H1 (cell line): ENCODE data around the gene ARGLU1. TPM values are rescaled to one million over a fixed set of nuclear protein-coding genes. Genes with fewer than 3 reads are reported as not detected.

Source experiments
- BCL11A ChIP-seq, 2 experiments: IDR thresholded peaks; one replicate each; pipeline ENCODE4 v1.6.1; 2011; ENCODE audit warnings: low read depth in 2 of 2, low read length in 2 of 2, mild to moderate bottlenecking in 2 of 2
- EP300 ChIP-seq, 2 experiments: IDR thresholded peaks; 1 replicate in 1 of 2; 2 replicates in 1 of 2; pipeline ENCODE4 v1.6.1; 2011 to 2012; ENCODE audit warnings: low read depth in 2 of 2, low read length in 2 of 2, mild to moderate bottlenecking in 2 of 2, borderline replicate concordance in 1 of 2, inconsistent platforms in 1 of 2, moderate library complexity in 1 of 2
- EZH2 ChIP-seq: fragments of 200-600 bp; sonication (generic); IDR thresholded peaks from 2 replicates; pipeline ENCODE4 v1.7.1; 2012; ENCODE audit warnings: low read depth, mild to moderate bottlenecking, moderate library complexity, low read length, inconsistent platforms; ENCODE audit not compliant: severe bottlenecking
- GABPA ChIP-seq: IDR thresholded peaks from 2 replicates; pipeline ENCODE4 v1.6.1; 2011; ENCODE audit warnings: mild to moderate bottlenecking, low read length, moderate library complexity, borderline replicate concordance; ENCODE audit not compliant: insufficient read depth
- PHF8 ChIP-seq: fragments of 200-600 bp; sonication (generic); conservative IDR thresholded peaks from 2 replicates; pipeline ENCODE4 v1.7.1; 2012; ENCODE audit warnings: low read depth, mild to moderate bottlenecking, inconsistent platforms, low read length, moderate library complexity
- polyA plus RNA-seq, 7 experiments: library from polyadenylated mRNA; depleted of rRNA in 3 of 7; stranded (reverse) in 5 of 7; unstranded in 2 of 7; fragments of >200 nt in 5 of 7; fragments of 200-250 nt in 2 of 7; gene quantifications; 1 replicate in 5 of 7; 2 replicates in 1 of 7; 4 replicates in 1 of 7; pipeline versions ENCODE4 v1.2.1 to v1.2.3, GENCODE V29; 2011 to 2013; ENCODE audit warnings: missing spikeins in 2 of 7, mixed read lengths in 2 of 7
- total RNA-seq: library from RNA; stranded (reverse); fragmentation: NEBNext Ultra II Directional; extraction: Animal tissue kit (Norgen Biotek cat#: 25700); gene quantifications from 2 replicates; pipeline ENCODE4 v1.2.1, GENCODE V29; 2021
- TF ChIP-seq, protein P1 (sequence below): fragments of 300-600 bp; sonication (generic); IDR thresholded peaks from 2 replicates; pipeline ENCODE4 v1.7.1; 2012; ENCODE audit warnings: low read length, moderate library complexity, mild to moderate bottlenecking, inconsistent platforms; ENCODE audit not compliant: insufficient replicate concordance

Gene ARGLU1
- total and polyA plus RNA-seq, 2 of the 8 experiments (the other 6 are each of a cell fraction or from before 2014, with no cell fraction given) = 47.8 to 84.9 TPM

DNA sequence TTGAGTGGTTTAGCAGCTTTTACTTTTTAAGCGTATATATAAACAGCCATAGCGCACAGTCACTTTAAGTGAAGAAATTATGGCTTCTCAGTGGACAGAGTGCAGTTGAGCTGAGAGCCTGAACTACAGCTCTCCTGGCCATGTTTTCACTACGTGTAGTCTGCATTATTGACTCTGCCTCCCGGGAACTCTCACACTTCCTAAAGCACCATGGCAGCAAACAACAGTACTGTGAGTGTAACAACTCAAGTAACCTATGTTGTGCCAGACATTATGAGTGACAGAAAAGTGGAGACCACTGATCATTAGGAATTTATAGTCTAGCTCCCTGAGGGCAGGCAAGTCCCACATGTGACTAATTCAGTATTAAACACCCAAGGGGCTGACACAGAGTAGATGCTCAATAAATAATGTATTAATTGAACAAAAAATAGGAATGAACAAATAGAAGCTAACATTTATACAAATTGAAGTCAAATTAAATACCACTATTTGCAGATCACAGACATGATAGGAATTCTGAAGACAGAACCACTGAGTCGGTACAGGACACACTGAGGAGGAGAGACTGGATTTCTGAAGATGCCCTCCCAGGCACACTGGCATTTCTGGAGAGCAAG, 52.2 kb downstream of the ARGLU1 start (continued):
- TF ChIP-seq, protein P1, sequence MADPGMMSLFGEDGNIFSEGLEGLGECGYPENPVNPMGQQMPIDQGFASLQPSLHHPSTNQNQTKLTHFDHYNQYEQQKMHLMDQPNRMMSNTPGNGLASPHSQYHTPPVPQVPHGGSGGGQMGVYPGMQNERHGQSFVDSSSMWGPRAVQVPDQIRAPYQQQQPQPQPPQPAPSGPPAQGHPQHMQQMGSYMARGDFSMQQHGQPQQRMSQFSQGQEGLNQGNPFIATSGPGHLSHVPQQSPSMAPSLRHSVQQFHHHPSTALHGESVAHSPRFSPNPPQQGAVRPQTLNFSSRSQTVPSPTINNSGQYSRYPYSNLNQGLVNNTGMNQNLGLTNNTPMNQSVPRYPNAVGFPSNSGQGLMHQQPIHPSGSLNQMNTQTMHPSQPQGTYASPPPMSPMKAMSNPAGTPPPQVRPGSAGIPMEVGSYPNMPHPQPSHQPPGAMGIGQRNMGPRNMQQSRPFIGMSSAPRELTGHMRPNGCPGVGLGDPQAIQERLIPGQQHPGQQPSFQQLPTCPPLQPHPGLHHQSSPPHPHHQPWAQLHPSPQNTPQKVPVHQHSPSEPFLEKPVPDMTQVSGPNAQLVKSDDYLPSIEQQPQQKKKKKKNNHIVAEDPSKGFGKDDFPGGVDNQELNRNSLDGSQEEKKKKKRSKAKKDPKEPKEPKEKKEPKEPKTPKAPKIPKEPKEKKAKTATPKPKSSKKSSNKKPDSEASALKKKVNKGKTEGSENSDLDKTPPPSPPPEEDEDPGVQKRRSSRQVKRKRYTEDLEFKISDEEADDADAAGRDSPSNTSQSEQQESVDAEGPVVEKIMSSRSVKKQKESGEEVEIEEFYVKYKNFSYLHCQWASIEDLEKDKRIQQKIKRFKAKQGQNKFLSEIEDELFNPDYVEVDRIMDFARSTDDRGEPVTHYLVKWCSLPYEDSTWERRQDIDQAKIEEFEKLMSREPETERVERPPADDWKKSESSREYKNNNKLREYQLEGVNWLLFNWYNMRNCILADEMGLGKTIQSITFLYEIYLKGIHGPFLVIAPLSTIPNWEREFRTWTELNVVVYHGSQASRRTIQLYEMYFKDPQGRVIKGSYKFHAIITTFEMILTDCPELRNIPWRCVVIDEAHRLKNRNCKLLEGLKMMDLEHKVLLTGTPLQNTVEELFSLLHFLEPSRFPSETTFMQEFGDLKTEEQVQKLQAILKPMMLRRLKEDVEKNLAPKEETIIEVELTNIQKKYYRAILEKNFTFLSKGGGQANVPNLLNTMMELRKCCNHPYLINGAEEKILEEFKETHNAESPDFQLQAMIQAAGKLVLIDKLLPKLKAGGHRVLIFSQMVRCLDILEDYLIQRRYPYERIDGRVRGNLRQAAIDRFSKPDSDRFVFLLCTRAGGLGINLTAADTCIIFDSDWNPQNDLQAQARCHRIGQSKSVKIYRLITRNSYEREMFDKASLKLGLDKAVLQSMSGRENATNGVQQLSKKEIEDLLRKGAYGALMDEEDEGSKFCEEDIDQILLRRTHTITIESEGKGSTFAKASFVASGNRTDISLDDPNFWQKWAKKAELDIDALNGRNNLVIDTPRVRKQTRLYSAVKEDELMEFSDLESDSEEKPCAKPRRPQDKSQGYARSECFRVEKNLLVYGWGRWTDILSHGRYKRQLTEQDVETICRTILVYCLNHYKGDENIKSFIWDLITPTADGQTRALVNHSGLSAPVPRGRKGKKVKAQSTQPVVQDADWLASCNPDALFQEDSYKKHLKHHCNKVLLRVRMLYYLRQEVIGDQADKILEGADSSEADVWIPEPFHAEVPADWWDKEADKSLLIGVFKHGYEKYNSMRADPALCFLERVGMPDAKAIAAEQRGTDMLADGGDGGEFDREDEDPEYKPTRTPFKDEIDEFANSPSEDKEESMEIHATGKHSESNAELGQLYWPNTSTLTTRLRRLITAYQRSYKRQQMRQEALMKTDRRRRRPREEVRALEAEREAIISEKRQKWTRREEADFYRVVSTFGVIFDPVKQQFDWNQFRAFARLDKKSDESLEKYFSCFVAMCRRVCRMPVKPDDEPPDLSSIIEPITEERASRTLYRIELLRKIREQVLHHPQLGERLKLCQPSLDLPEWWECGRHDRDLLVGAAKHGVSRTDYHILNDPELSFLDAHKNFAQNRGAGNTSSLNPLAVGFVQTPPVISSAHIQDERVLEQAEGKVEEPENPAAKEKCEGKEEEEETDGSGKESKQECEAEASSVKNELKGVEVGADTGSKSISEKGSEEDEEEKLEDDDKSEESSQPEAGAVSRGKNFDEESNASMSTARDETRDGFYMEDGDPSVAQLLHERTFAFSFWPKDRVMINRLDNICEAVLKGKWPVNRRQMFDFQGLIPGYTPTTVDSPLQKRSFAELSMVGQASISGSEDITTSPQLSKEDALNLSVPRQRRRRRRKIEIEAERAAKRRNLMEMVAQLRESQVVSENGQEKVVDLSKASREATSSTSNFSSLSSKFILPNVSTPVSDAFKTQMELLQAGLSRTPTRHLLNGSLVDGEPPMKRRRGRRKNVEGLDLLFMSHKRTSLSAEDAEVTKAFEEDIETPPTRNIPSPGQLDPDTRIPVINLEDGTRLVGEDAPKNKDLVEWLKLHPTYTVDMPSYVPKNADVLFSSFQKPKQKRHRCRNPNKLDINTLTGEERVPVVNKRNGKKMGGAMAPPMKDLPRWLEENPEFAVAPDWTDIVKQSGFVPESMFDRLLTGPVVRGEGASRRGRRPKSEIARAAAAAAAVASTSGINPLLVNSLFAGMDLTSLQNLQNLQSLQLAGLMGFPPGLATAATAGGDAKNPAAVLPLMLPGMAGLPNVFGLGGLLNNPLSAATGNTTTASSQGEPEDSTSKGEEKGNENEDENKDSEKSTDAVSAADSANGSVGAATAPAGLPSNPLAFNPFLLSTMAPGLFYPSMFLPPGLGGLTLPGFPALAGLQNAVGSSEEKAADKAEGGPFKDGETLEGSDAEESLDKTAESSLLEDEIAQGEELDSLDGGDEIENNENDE = no peak
- TF ChIP-seq BCL11A (IDR thresholded peaks at IDR 0.05; ENCODE audit: low read depth in 2 of 2, low read length in 2 of 2) (no peak), EP300 (IDR thresholded peaks at IDR 0.05; ENCODE audit: borderline replicate concordance in 1 of 2, low read depth in 2 of 2, low read length in 2 of 2) (no peak), PHF8 (no peak), EZH2 (no peak), GABPA (no peak)
